ENCODE measurements around the gene WDR20.
"Not testable (repeated sequence)": the region's sequence is repeated elsewhere in the genome, so short reads cannot be mapped to it uniquely, and the experiment has no call there.

Gene WDR20

DNA sequence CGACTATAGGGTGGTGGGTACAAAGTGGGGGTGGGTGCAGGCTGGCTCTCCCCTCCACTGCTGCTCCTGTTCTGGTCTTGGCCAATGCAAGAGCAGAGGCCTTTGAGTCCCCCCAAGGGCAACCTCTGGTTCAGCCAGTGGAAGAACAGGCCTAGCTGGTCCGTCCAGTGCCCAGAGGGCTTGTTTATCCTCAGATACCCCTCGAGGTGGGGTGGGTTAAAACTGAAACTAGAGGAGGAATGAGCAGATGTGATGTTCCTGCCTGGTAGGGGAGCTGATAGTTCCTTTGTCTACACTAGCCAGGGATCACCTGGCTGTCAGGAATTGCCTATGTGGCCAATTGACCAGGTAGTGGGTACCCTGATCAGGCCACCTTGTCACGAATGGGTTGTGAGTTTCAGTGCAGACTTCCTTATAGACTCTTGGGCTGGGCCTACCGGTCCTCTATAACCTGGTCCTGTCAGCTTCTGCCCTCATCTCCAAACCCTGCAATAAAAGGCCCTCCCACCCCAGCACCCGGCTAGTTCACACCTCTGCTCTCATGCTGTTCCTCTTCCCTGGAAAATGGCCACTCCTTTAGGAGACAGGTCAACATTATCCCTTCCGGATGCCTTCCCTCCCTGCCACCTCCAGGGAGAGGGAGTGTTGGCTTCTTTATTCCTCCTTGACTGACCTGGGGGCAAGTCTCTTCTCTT is 42.1 kb upstream of the WDR20 start:
- Histone ChIP-seq H3K9me2 (replicated peaks; ENCODE audit: insufficient read depth, low read length) (no peaks in the 10 kb centered on the region), H3K27ac (ENCODE audit: low read length) (no peak overlapping the region)

DNA sequence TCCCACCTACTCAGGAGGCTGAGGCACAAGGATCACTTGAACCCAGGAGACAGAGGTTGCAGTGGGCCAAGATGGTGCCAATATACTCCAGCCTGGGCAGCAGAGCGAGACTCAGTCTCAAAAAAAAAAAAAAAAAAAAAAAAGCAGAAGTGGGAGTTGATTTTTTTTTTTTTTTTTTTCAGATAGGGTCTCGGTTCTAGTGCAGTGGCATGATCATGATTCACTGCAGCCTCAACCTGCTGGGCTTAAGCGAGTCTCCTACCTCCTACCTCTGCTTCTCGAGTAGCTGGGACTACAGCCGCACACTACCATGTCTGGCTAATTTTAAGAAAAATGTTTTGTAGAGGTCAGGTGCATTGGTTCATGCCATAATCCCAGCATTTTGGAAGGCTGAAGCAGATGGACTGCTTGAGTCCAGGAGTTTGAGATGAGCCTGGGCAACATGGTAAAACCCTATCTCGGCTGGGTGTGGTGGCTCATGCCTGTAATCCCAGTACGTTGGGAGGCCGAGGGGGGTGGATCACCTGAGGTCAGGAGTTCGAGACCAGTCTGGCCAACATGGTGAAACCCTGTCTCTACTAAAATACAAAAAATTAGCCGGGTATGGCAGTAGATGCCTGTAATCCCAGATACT is 36.5 kb upstream of the WDR20 start:
- Histone ChIP-seq H3K27ac (ENCODE audit: low read length) (no peak overlapping the region), H2AFZ (ENCODE audit: low read length) (no peak overlapping the region), H3K4me1 (ENCODE audit: low read length) (no peaks in the 10 kb centered on the region), H3K36me3 (replicated peaks; ENCODE audit: insufficient read depth, low read length) (no peaks in the 10 kb centered on the region), H3K4me2 (ENCODE audit: low read depth, low read length) (no peak overlapping the region), H4K20me1 (ENCODE audit: insufficient read depth, low read length) (no peaks in the 10 kb centered on the region), H3K9me3 (replicated peaks; ENCODE audit: insufficient read depth, low read length) (no peaks in the 10 kb centered on the region), H3K4me3 (ENCODE audit: low read length) (no peak overlapping the region), H3K79me2 (ENCODE audit: low read length) (no peaks in the 10 kb centered on the region), H3K9ac (ENCODE audit: low read length) (no peak overlapping the region), H3F3A (ENCODE audit: insufficient read depth, low read length) (no peaks in the 10 kb centered on the region), H3K27me3 (replicated peaks; ENCODE audit: insufficient read depth, low read length) (no peaks in the 10 kb centered on the region), H3K9me2 (replicated peaks; ENCODE audit: insufficient read depth, low read length) (no peaks in the 10 kb centered on the region)
- DNase-seq = no peak
- TF ChIP-seq EZH2 (optimal IDR thresholded peaks at IDR 0.05; ENCODE audit: low read depth, low read length) = no peak
- TF ChIP-seq, protein P1, sequence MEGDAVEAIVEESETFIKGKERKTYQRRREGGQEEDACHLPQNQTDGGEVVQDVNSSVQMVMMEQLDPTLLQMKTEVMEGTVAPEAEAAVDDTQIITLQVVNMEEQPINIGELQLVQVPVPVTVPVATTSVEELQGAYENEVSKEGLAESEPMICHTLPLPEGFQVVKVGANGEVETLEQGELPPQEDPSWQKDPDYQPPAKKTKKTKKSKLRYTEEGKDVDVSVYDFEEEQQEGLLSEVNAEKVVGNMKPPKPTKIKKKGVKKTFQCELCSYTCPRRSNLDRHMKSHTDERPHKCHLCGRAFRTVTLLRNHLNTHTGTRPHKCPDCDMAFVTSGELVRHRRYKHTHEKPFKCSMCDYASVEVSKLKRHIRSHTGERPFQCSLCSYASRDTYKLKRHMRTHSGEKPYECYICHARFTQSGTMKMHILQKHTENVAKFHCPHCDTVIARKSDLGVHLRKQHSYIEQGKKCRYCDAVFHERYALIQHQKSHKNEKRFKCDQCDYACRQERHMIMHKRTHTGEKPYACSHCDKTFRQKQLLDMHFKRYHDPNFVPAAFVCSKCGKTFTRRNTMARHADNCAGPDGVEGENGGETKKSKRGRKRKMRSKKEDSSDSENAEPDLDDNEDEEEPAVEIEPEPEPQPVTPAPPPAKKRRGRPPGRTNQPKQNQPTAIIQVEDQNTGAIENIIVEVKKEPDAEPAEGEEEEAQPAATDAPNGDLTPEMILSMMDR (IDR thresholded peaks at IDR 0.05; ENCODE audit: low read length) = no peak
- no peak for TF ChIP-seq EZH2phosphoT487 (IDR thresholded peaks at IDR 0.05; ENCODE audit: low read length)

More for the DNA sequence above, 42.1 kb upstream of the WDR20 start:
- Histone ChIP-seq H3K9ac (ENCODE audit: low read length) (no peak overlapping the region), H3K4me3 (ENCODE audit: low read length) (no peak overlapping the region), H3K4me1 (ENCODE audit: low read length) (no peaks in the 10 kb centered on the region), H3K4me2 (ENCODE audit: low read depth, low read length) (no peak overlapping the region), H3F3A (ENCODE audit: insufficient read depth, low read length) (no peaks in the 10 kb centered on the region), H3K27me3 (replicated peaks; ENCODE audit: insufficient read depth, low read length) (no peaks in the 10 kb centered on the region), H3K36me3 (replicated peaks; ENCODE audit: insufficient read depth, low read length) (no peaks in the 10 kb centered on the region), H2AFZ (ENCODE audit: low read length) (no peak overlapping the region), H4K20me1 (ENCODE audit: insufficient read depth, low read length) (no peaks in the 10 kb centered on the region), H3K79me2 (ENCODE audit: low read length) (no peaks in the 10 kb centered on the region), H3K9me3 (replicated peaks; ENCODE audit: insufficient read depth, low read length) (no peaks in the 10 kb centered on the region)
- no peak for DNase-seq
- TF ChIP-seq, protein P1 (IDR thresholded peaks at IDR 0.05; ENCODE audit: low read length) = no peak
- TF ChIP-seq EZH2phosphoT487 (IDR thresholded peaks at IDR 0.05; ENCODE audit: low read length) (no peak), EZH2 (optimal IDR thresholded peaks at IDR 0.05; ENCODE audit: low read depth, low read length) (no peak)

DNA sequence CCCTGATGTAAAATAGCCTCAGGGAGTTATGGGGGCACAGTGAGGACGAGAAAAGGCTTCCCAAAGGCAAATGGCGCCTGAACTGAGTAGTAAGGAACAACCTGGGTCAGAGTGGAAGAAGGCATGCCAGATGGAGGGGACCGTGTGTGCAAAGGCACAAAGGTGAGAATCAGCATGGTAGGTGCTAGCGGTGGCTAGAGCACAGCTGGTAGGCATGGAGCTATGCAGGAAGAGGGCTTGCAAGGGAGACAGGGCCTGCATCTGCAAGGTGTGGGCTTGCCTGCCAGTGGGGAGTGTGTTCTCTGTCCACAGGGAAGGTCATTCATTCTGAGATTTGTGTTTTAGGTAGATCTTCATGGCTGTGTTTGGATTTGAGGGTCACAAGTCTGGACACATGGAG is 34.3 kb upstream of the WDR20 start:
- no peak overlapping the region for H2AFZ ChIP-seq (ENCODE audit: low read length)

DNA sequence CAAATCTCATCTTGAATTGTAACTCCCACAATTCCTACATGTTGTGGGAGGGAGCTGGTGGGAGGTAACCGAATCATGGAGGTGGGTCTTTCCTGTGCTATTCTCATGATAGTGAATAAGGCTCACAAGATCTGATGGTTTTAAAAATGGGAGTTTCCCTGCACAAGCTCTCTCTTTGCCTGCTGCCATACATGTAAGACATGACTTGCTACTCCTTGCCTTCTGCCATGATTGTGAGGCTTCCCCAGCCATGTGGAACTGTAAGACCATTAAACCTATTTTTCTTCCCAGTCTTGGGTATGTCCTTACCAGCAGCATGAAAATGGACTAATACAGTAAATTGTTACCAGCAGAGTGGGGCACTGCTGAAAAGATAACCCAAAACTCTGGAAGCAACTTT is 30.4 kb upstream of the WDR20 start:
- not testable (repeated sequence) for H4K20me1 ChIP-seq (ENCODE audit: insufficient read depth, low read length); DNase-seq; H3K9ac ChIP-seq (ENCODE audit: low read length); H3K9me3 ChIP-seq (replicated peaks; ENCODE audit: insufficient read depth, low read length); H3K4me2 ChIP-seq (ENCODE audit: low read depth, low read length); H3K79me2 ChIP-seq (ENCODE audit: low read length); H3F3A ChIP-seq (ENCODE audit: insufficient read depth, low read length); H2AFZ ChIP-seq (ENCODE audit: low read length); H3K4me3 ChIP-seq (ENCODE audit: low read length); H3K36me3 ChIP-seq (replicated peaks; ENCODE audit: insufficient read depth, low read length); H3K9me2 ChIP-seq (replicated peaks; ENCODE audit: insufficient read depth, low read length); H3K4me1 ChIP-seq (ENCODE audit: low read length); H3K27ac ChIP-seq (ENCODE audit: low read length); H3K27me3 ChIP-seq (replicated peaks; ENCODE audit: insufficient read depth, low read length)

More for the DNA sequence above, 34.3 kb upstream of the WDR20 start:
- H3K9me3 ChIP-seq (replicated peaks; ENCODE audit: insufficient read depth, low read length) = no peaks in the 10 kb centered on the region
- no peak overlapping the region for H3K9ac ChIP-seq (ENCODE audit: low read length)
- no peak overlapping the region for H3K4me3 ChIP-seq (ENCODE audit: low read length)
- H3K4me2 ChIP-seq (ENCODE audit: low read depth, low read length) = no peak overlapping the region
- no peaks in the 10 kb centered on the region for H3K36me3 ChIP-seq (replicated peaks; ENCODE audit: insufficient read depth, low read length)
- DNase-seq = no peak
- no peaks in the 10 kb centered on the region for H3K4me1 ChIP-seq (ENCODE audit: low read length)
- no peaks in the 10 kb centered on the region for H4K20me1 ChIP-seq (ENCODE audit: insufficient read depth, low read length)
- no peaks in the 10 kb centered on the region for H3K79me2 ChIP-seq (ENCODE audit: low read length)
- no peak overlapping the region for H3K27ac ChIP-seq (ENCODE audit: low read length)
- no peaks in the 10 kb centered on the region for H3K9me2 ChIP-seq (replicated peaks; ENCODE audit: insufficient read depth, low read length)
- TF ChIP-seq EZH2 (optimal IDR thresholded peaks at IDR 0.05; ENCODE audit: low read depth, low read length) = no peak
- TF ChIP-seq, protein P1 (IDR thresholded peaks at IDR 0.05; ENCODE audit: low read length) = no peak
- no peak for TF ChIP-seq EZH2phosphoT487 (IDR thresholded peaks at IDR 0.05; ENCODE audit: low read length)
- no peaks in the 10 kb centered on the region for H3F3A ChIP-seq (ENCODE audit: insufficient read depth, low read length)
- H3K27me3 ChIP-seq (replicated peaks; ENCODE audit: insufficient read depth, low read length) = no peaks in the 10 kb centered on the region

All from MM.1S (cell line).